ENCODE results near the gene DDX51.

DNA sequence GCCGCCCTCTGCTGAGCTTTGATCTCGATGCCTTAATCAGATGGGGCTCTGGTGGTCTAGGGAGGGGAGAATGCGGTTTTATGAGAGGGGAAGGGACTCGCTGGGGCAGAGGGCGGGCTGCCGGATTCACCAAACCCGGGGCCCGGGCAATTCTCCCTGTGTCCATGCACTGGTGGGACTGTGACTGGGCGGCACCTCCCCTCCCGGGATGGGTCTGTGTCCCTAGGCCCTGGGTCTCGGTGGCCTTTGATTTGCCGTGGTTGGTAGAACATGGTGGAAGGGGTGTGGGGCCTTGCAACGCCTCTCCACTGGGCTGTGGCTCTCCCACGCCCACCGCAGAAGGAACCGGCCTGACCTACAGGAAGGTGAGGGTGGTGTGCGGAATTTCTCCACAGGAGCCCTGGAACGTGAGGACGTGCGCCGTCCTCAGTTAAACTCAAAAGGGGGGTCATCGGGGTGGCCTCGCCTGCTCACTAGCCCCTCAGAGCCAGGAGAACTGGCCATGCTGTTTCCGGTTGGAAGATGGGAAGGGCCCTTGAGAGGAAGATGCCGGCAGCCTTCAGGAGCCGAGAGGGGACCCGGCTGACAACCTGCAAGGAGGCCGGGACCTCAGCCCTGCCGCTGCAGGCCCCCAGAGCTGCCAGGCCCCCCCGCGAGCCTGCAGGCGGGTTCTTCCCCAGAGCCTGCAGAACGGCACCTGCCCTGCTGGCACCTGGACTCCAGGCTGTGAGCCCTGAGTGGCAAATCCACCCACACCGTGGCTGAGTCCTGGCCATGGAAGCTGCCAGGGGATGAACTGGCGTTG is 43.7 kb upstream of the DDX51 start:
- no peak for TF ChIP-seq POLR2A (IDR thresholded peaks at IDR 0.05; ENCODE audit: low read length)
- TF ChIP-seq CTCF (IDR thresholded peaks at IDR 0.05) = no peak
- no peak for TF ChIP-seq JUN (IDR thresholded peaks at IDR 0.05)
- TF ChIP-seq SMC3 (IDR thresholded peaks at IDR 0.05) = no peak
- no peak for TF ChIP-seq RARB (CRISPR knock-in tag; IDR thresholded peaks at IDR 0.05)
- no peak for TF ChIP-seq NFE2L2 (conservative IDR thresholded peaks at IDR 0.05; ENCODE audit: low read length)

All from A549 (cell line).